GM19452 (cell line): ENCODE results near the gene FOXP4.

Experiments used
- ATAC-seq: cut with Tn5 transposase; IDR thresholded peaks from one replicate; pipeline ENCODE4 v1.9.1; 2021; ENCODE audit not compliant: unreplicated experiment

The FOXP4 gene

DNA sequence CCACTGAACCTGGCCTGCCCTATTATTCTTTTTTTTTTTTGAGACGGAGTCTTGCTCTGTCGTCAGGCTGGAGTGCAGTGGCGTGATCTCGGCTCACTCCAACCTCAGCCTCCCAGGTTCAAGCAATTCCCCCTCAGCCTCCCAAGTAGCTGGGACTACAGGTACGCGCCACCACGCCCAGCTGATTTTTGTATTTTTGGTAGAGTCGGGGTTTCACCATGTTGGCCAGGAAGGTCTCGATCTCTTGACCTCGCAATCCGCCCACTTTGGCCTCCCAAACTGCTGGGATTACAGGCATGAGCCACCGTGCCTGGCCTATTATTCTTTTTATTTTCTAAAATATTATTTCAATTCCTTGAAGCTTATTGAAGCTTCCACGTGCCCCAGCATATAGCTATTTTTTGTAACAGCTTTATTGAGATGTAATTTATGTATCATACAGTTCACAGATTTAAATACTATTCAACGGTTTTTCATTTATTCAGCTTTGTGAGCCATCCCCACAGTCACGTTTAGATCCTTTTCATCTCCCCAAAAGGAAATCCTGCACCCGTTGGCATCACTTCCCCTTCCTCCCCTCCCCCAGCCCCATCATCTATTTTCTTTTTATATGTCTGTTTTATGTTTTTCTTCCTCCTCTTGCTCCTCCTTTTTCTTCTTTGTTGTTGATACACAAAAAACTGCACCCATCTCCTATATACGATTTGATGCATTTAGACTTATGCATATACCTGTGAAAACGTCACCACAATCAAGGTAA is 78.6 kb downstream of the FOXP4 start:
- ATAC-seq = no peak

DNA sequence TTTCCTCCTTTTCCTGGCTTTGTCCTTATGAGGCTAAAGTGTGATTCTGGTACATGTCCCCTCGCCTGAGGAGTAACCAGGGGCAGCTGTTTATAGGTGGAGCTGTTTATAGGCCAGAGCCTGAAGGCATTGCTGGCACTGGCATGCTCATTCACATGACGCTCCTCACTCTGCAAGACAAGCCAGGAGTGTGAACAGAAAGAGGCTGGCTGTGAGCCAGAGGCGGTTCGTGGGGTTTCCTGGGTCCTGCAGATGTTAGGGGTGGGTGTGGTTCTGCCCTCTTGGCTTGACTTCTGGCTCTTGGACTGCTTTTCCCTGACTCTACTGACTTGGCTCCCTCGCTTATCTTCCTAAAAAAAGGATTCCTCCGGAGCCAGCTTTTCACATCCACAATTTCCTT is 79.3 kb downstream of the FOXP4 start:
- ATAC-seq = no peak

DNA sequence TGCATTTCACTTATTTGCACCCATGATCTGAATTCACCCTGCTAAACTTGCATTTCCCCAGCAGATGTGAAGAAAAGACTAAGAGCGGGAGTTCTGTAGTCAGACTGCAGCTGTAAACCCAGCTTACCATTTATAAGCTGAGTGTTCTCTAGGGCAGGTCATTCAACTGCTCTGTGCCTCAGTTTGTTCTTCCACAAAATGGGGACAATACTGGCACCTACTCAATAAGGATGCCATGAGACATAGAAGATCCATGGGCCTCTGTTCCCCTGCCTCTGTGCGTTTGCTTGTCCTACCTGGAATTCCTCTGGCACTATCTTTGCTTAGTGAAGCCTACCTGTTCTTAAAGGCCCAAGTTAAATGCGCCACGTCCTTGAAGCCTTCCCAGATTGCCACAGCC is 79.8 kb downstream of the FOXP4 start:
- ATAC-seq = no peak

DNA sequence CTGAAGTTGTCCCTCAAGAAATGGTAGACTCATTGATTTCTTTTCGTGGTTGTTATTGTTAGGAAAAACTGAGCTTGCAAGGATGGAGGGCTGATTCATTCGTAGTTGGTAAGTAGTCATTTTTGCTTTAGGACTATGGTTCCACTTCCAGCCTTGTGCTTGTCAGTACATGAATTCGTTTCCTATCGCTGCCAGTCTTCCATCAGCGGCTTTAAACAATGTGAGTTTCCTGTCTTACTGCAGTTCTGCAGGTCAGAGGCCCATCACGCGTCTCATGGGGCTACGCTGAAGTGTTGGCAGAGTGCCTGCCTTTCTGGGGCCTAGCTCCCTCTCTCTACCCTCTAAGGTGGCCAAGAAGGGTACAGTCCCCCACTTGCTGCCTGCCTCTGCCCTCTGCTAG is 80.7 kb downstream of the FOXP4 start:
- ATAC-seq = no peak

DNA sequence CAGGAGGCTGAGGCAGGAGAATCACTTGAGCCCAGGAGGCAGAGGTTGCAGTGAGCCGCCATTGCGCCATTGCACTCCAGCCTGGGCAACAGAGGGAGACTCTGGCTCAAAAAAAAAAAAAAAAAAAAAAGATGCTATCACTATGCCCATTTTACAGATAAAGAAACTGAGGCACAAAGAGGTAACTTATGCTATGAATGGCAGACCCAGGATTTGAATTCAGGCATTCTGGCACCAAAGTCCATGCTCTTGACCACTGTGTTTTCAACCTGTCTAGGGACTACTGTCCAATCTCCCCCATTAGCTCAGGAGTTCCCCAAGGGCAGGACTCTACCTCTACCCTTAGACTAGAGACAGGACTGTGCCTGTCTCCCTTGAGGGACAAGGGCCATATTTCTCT is 82.9 kb downstream of the FOXP4 start:
- no peak for ATAC-seq

DNA sequence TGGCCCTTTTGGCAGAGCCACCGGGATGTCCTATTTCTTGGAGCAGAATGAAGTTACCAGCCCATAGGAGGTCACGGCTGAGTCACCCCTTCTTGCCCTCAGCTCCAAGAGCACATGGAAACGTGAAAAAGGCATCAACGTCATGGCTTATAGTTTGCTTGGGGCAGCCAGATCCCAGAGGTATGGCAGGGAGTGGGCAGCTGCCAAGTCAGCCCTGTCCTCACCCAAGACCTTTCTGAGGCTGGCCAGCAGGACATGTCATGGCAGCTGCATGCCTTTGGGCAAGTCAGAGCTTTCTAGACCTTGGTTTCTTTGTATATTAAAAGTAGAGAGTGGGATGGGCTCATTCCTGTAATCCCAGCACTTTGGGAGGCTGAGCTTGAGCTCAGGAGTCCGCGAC is 83.9 kb downstream of the FOXP4 start:
- no peak for ATAC-seq

DNA sequence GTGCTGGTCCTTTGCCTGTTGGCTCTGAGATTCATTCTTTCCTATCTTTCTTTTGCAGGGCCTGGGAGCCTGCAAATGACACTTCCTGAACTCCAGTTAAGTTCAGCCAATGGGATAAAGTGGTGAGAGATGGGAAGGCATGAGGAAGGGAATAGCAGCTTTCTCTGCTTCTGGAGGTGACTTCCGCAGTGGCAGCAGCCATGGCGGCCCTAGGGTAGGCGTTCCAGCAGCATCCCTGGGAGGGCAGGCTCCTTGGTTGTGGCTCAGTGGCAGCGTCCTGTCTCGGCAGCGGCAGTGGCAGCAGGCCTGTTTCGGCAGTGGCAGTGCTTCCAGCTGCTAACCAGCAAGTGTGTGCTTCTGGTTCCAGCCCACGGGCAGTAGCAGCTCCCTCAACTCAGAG is 84.8 kb downstream of the FOXP4 start:
- ATAC-seq = no peak

DNA sequence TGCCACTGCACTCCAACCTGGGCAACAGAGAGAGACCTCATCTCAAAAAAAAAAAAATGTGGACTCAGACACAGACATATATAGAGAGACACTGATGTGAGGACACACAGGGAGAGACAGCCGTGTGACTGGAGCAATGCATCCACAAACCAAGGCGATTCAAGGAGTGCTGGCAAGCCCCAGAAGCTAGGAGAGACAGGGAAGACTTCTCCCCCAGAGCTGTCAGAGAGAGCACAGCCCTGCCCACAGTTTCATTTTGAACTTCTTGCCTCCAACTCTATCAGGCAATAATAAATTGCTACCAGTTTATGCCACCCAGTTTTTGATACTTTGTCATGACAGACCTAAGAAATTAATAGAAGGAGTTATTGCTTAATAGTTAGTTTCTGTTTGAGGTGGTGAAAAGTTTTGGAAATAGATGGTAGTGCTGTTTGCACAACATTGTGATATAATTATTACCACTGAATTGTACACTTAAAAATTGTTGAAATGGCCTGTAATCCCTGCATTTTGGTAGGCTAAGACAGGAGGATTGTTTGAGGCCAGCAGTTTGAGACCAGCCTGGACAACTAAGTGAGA is 87.0 kb downstream of the FOXP4 start:
- ATAC-seq = no peak

DNA sequence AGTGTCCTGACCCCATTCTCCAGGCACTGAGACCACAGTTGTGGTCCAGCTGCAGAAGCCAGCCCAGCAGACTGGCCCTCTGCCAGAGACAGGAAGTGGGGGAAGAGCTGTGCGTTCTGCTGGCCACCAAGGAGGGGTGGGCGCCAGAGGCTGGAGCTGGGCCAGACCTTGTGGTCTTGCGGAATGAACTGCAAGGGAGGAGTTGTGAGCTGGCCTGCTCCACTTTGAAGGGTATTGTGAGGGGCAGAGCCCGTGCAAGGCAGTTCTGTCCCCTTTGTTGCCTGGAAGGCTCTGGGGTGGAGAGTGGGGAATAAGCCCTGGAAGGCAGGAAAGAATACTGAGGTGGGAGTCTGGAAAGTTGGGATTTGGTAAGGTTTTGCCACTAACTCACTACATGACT is 88.5 kb downstream of the FOXP4 start:
- no peak for ATAC-seq

DNA sequence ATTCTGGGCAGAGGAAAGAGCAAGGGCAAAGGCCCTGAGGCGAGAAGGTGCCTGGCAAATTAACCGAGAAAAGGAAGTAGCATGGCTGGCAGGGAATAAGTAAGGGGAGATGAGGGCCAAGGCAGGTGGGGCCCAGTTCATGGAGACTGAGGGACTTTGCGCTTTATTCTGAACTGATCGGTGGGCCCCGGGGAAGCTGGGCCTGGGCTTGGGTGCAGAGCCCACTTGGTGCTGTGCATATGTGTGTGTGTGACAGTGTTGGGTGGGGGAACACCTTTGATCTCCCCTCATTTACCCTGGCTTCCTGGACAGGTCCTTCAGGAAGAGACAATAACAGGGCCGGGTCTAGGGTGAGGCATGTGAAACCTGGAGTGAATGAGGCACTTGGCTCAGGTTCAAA is 89.2 kb downstream of the FOXP4 start:
- no peak for ATAC-seq

DNA sequence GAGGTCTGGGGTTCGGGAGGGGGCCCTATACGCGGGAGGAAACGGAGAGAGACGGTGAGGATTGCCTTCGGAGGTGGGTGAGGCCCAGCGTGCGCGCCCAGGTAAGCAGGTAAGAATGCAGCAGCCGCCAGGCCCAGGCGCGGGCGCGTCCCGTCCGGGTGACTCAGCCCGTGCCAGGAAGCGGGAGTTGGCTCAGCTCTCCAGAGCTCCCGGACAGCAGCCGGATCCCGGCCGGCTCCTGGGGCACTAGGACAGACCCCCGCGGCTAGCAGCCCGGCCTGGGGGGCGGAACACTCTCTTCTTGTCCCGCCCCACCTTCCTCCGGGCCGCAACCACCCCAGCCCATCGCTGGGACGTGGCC is 90.6 kb downstream of the FOXP4 start:
- no peak for ATAC-seq

DNA sequence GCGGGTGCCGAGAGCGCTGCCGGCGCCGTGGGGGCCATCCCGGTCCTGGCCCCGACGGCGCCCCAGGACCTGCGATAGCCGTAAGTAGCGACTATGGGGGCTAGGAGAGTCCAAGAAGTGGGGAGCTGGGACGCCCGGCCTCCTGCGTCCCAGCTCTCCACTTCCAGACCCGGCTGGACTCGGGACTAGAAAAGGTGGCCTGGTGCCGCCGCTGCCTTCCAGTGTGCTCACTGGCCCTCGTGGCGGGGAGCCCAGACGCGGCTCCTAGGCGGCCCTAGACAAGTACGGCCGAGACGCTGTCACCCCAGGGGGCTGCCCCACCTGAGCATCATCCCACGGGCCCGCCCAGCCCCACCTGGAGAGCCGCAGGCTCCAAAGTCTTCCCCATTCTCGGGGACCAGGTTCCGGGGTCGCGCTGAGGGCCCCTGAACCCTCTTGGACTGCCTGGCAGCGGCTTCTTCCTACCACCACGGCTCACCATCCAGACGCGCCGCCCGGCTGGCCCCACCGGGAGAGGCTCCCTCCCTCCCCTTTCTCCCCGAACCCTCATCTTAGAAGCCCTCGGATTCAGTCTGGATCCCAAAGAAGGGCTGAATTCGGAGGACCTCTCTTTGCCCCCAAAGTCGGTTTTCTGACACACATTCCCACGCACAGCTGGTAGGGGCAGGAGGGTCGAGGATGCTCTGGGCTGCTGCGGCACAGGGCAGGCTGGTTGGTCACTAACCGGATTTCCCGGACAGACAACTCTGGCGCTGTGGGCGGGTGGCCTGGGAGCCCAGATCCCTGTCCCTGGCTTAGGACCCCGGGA is 91.2 kb downstream of the FOXP4 start:
- no peak for ATAC-seq

DNA sequence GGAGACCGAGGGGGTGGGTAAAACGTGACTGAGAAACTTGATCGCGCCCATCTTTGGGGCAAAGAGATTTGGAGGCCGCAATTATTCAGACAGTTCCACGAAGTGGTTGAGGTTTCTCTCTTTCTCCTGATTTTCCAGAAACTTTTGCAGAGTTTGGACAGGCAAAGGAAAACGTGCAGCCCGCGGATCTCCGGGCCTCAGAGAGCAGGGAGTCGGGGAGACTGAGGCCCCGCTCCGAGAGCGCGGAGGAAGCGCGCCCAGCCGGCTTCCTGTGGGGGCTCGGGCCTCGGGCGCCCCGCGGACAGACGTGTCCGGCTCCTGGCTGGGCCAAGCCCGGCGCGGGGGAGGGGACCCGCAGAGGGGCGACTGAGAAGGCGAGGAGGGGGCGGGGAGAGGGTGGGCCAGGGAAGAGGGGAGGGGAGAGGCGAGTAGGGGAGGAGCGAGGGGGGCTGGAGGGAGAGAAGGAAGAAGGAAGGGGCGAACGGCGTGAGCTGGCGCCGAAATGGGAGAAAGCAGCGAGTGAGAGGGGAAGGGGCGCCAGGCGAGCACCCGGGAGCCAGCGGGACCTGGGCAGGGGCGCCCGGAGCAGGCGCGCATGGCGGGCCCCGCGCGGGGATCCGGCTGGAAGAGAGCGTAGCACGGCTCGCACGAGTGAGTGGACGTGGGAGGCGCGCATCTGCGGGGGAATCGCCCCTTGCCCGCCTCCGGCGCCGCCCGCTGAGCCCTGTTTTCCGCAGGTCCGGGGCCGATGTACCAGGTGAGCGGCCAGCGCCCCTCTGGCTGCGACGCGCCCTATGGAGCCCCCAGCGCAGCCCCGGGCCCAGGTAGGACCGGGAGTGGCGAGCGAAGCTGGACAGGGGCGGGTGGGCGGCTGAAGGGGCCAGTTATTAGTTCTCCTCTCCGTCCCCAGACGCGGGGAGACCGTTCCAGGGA is 92.1 kb downstream of the FOXP4 start, which contains the start of gene MDFI:
TSS of gene MDFI (plus strand) at position 467 of the 933 bp plus-strand sequence. CDS start at position 749, 282 bp downstream.
- no peak for ATAC-seq

DNA sequence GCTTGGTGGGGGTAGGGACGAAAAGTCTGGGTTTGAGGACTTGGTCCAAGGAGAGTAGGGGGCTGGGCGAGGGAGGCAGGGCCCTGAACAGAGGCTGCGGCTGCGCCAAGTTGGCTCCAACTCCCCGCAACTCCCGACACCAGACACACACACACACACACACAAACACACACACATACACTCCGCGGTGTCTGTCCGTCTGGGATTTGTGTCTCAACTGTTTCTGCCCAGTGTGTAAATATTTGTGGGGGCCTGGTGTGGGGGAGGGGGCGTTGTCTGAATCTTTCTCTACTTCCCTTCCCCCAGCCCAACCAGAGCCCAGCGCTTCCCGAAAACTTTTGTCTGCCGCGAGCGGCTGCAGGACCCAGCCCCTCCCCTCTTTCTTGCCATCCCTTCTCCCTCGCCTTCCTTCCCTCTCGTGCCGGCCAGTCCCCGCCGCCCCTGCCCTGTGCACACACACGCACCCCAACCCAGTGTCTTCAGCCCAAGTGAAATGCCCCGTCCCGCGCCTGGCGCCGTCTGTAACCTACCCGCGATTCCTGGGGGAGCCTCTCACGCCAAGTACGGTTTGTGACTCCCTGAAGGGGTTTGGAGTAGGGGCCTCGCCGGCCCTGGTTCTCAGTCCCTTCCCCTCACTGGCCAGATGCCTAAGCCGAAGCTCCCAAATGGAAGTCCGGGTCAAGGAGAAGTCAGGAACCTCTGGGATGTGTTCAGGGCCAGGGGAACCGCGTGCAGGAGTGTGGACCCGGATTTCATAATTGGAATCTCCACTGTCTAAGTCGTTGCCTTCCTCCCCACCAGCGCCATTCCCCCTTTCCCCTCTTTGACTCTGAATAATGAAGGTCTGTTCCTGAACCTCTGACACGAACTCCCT is 93.0 kb downstream of the FOXP4 start:
- ATAC-seq = no peak

DNA sequence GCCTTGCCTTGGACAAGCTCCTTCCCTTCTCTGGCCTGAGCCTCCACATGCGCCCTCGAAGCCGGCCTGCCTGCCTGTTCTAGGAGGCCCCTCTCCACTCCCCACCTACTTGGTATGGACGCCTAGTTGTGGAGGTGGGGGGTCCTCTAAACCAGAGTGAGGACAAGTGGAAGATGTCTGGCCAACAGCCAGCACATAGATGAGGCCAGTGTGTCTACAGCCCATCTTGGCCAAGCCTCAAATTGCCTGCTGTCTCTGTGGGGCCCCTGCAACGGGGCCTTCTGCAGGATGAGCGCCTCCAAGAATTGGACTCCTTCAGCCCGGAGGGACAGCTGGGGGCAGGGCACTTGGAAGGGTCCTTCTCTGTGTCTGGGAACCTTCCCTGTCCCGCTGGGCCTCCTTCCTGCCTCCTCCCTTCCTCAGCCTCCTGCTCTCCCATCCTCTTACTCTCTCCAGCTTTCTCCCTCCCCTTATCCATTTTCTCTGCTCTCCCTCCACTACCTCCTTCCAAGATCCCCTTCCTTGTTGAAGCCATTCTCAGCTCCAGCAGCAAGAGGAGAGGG is 93.7 kb downstream of the FOXP4 start:
- ATAC-seq = no peak

DNA sequence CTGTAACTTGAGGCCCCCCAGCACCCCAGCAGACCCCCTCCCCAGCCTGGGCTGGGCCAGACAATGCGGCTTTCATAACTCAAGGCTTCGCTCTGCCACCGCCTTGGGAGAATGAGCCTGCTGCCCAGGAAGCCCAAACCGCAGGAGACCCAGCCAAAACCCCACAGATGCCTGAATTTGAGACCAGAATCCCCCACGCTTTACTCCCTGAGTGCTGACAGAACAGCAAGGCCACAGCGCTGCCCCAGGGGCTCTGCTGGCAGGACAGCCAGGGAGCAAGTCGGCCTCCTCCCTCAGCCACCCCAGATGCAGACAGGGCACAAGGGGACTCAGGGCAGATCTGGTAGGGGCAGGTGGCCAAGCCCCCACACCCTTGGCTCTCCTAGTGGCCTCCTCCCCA is 94.2 kb downstream of the FOXP4 start:
- ATAC-seq = no peak

DNA sequence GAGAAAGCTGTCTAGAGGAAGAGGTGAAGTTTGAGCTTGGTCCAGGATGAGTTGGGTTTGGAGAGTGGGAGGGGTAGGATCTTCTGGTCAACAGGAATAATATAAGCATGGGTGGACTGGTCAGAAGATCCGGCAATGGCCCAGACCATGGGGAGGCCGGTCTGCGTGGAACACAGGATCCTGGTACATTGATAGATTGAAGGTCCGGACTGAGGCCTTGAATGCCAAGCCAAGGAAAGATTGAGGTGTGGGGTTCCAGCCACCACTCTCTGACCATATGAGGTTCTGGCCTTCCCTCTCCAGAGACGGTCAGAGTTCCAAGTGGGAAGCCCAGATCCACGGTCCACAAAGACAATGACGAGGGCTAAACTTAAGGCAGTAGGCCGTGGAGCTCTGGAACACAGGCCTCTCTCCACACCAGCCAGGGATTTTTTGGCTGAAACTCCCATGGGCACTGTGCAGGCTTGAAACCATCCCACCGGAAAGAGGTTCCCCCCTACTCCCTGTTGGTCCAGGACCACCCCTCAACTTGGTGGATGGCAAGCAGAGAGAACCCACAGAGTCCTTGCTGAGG is 95.3 kb downstream of the FOXP4 start:
- no peak for ATAC-seq

DNA sequence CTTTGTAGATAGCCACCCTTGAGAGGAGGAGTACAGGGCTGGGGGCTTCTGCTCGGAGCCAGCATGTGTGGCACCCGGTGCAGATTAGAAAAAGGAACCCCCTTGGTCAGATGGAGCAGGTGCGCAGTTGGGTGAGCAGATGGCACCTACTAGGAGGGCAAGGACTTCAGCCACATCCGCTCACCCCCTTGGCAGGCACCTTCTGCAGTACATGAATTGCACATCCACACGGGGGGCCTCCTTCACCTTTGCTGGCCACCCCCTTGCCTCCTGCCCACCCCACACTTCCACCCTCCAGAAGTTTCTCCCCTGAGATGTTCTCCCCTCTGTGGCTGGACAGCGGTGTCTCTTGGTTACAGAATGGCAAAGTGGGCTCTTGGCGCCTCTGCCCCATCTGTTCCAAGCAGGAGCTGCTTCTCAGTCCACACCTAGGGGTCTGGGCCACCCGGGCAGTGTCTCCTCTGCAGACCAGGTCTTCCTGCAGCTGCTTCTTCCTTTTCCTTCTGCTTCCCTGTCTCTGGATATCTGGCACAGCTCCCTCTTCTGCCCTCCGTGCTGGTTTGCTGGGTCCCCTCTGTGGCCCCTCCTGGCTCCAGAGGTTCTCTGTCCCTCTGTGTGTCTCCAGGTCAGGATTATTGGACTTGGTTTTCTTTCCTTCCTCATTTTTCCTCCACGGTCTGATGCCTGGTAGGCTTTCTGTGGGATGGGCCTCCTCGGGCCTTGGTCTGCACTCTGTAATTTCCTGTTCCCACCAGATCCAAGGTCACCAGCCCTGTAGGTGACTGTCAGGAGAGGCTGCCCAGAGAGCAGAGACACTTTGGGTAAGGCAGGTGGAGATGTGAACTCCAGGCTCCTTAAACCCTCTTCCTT is 96.1 kb downstream of the FOXP4 start:
- no peak for ATAC-seq
